A549 treated with dexamethasone at 1 μM for 4 hours (cell line): Measurements from ENCODE around the gene UBAP1. TPM values are rescaled to one million over a fixed set of nuclear protein-coding genes. Genes with fewer than 3 reads are reported as not detected.

Source experiments
- total RNA-seq: library from RNA; stranded (reverse); fragments of 200-300 nt; extraction: Qiagen RNA extraction; gene quantifications from 5 replicates; pipeline ENCODE4 v1.2.3, GENCODE V29; 2022

UBAP1 gene
- 52.4 to 60.9 TPM (median 57.8 TPM) in 5 replicates for total RNA-seq

DNA sequence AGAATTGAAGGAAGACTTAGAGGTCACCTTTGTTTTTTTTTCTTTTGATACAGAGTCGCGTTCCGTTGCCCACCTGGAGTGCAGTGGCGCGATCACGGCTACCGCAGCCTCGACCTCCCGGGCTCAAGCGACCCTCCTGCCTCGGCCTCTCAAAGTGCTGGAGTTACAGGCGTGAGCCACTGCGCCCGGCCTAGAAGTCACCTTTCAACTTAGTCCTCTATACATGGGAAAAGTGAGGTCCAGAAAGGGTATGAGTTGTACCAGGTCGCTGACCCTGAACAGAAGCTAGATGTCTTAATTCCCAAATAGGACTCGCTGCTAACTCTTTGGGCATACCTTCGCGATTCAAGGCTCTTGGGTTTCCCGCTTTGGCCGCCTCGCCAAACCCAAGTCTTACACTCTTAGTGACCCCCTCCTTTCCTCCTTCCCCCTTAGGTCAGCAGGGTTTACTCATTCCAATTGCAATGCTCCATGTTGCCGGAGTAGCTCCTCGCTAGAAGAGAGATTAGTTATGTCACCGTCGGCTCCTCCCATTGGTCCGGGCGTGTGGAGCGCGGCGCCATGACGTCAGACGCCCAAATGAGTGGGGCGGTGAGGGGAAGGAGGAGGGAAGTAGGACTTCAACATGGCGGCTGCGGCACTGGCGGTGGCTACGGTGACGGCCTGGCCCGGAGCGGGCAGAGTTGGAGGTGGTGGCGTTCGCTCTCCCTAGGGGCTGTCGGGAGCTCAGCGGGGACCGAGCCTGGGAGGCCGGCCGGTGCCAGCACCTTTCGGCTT, at the start of gene UBAP1:
Gene UBAP1, plus strand, starts transcription at position 608 of the 777 bp plus-strand sequence. CDS start 41,872 bp downstream, outside the sequence.

Other genes starting within 250 kb of the UBAP1 start
- gene UBAP2, start 130.2 kb upstream of the UBAP1 start, total RNA-seq = 33.9 to 54.6 TPM (median 52.5 TPM) in 5 replicates
- 34.8 to 44.8 TPM (median 41.4 TPM) in 5 replicates for gene DCAF12, start 52.3 kb upstream of the UBAP1 start, total RNA-seq
- gene KIF24, start 150.2 kb downstream of the UBAP1 start, total RNA-seq = 2.5 to 3.7 TPM (median 3.5 TPM) in 5 replicates
- gene NUDT2, start 150.5 kb downstream of the UBAP1 start, total RNA-seq = 19.0 to 23.9 TPM (median 20.5 TPM) in 5 replicates
- gene MYORG, start 197.9 kb downstream of the UBAP1 start, total RNA-seq = 5.1 to 8.1 TPM (median 7.2 TPM) in 5 replicates